HCT116 (cell line): Measurements from ENCODE around the gene LTV1. TPM values are rescaled to one million over a fixed set of nuclear protein-coding genes. Genes with fewer than 3 reads are reported as not detected.

ENCODE experiments used
- ATAC-seq: fragments of 200-7000 bp; cut with Tn5 transposase; 2 replicates; pipeline ENCODE4 v1.9.1; 2020; ENCODE audit warnings: mild to moderate bottlenecking, moderate library complexity
- BruUV-seq: library from RNA; stranded (reverse); fragments of 400-500 nt; replicated peaks from 2 replicates; lab custom pipeline; 2021; lab: Mats Ljungman, UMichigan
- CTCF ChIA-PET: fragments of 300-600 bp; sonication (Branson Sonifier 250); formaldehyde crosslinking; loops from one replicate; lab custom pipeline; 2021; ENCODE audit warnings: antibody characterized with exemption; lab: Charles Lee
- POLR2A ChIA-PET: fragments of 300-600, 350-600 bp; sonication (Branson Sonifier 250); formaldehyde crosslinking; loops from one replicate; lab custom pipeline; 2021; ENCODE audit warnings: antibody characterized with exemption; lab: Charles Lee
- RAD21 ChIA-PET, 2 experiments: fragments of 300-600 bp; sonication (Branson Sonifier 250); formaldehyde crosslinking; loops; one replicate each; lab custom pipeline; 2023; ENCODE audit warnings: low total read pairs in 2 of 2; ENCODE audit not compliant: uncharacterized antibody in 2 of 2, unreplicated experiment in 2 of 2, low non-redundant PET in 1 of 2; lab: Charles Lee
- DNase-seq: peaks from one replicate; pipeline ENCODE4 v3.0.0-alpha.2; 2010; ENCODE audit warnings: low read depth, low spot score
- H2AFZ ChIP-seq: fragments of 200-600 bp; shearing (Covaris generic), sonication (generic); 2 replicates; pipeline ENCODE4 v1.6.1; 2017; ENCODE audit warnings: low read depth, mixed run types, mixed read lengths, antibody characterized with exemption, low read length; ENCODE audit not compliant: poor library complexity, severe bottlenecking
- H3K27ac ChIP-seq: 2 replicates; pipeline ENCODE4 v1.5.1; 2012; ENCODE audit warnings: low read depth, low read length
- H3K27me3 ChIP-seq: fragments of 200-600 bp; sonication (generic); 2 replicates; pipeline ENCODE4 v1.6.1; 2016; ENCODE audit warnings: mixed run types, low read length, mixed read lengths; ENCODE audit not compliant: insufficient read depth
- H3K36me3 ChIP-seq, 2 experiments: fragments of 200-500 bp in 1 of 2; fragments of 200-600 bp in 1 of 2; sonication (Bioruptor generic) in 1 of 2; sonication (generic) in 1 of 2; 2 replicates each; pipeline versions ENCODE4 v1.5.1 to v1.6.1; 2014 to 2016; ENCODE audit warnings: low read length in 2 of 2, inconsistent platforms in 1 of 2, mixed read lengths in 1 of 2, mixed run types in 1 of 2; ENCODE audit not compliant: insufficient read depth in 2 of 2, control insufficient read depth in 1 of 2
- H3K4me1 ChIP-seq, 2 experiments: fragments of 200-600 bp in 1 of 2; sonication (generic) in 1 of 2; 2 replicates each; pipeline versions ENCODE4 v1.5.1 to v1.6.1; 2012 to 2017; ENCODE audit warnings: low read length in 2 of 2, inconsistent platforms in 1 of 2, mild to moderate bottlenecking in 1 of 2, mixed read lengths in 1 of 2, mixed run types in 1 of 2, moderate library complexity in 1 of 2; ENCODE audit not compliant: insufficient read depth in 2 of 2, control insufficient read depth in 1 of 2
- H3K4me2 ChIP-seq: fragments of 200-600 bp; sonication (generic); 2 replicates; pipeline ENCODE4 v1.6.1; 2017; ENCODE audit warnings: mixed run types, low read length, mixed read lengths
- H3K4me3 ChIP-seq, 2 experiments: fragments of 200-600 bp in 1 of 2; sonication (generic) in 1 of 2; replicated peaks in 1 of 2; 2 replicates each; pipeline ENCODE4 v1.5.1; 2011 to 2016; ENCODE audit warnings: low read length in 2 of 2, control low read depth in 1 of 2, low read depth in 1 of 2, mild to moderate bottlenecking in 1 of 2, mixed read lengths in 1 of 2, mixed run types in 1 of 2
- H3K79me2 ChIP-seq: fragments of 200-600 bp; sonication (generic); 2 replicates; pipeline ENCODE4 v1.6.1; 2017; ENCODE audit warnings: mild to moderate bottlenecking, mixed run types, low read length, moderate library complexity, mixed read lengths; ENCODE audit not compliant: insufficient read depth
- H3K9ac ChIP-seq: fragments of 200-600 bp; sonication (generic); 2 replicates; pipeline ENCODE4 v1.6.1; 2016; ENCODE audit warnings: low read length, mixed read lengths
- H3K9me2 ChIP-seq: fragments of 200-600 bp; sonication (generic), shearing (Covaris generic); 2 replicates; pipeline ENCODE4 v1.6.1; 2017; ENCODE audit warnings: mixed run types, mild to moderate bottlenecking, moderate library complexity; ENCODE audit not compliant: insufficient read depth
- H3K9me3 ChIP-seq, 2 experiments: fragments of 200-500 bp in 1 of 2; fragments of 200-600 bp in 1 of 2; sonication (Bioruptor generic) in 1 of 2; sonication (generic) in 1 of 2; 2 replicates each; pipeline ENCODE4 v1.6.1; 2014 to 2017; ENCODE audit warnings: low read length in 2 of 2, mixed read lengths in 2 of 2, inconsistent platforms in 1 of 2, low read depth in 1 of 2, mild to moderate bottlenecking in 1 of 2, mixed run types in 1 of 2, moderate library complexity in 1 of 2; ENCODE audit not compliant: control insufficient read depth in 1 of 2, insufficient read depth in 1 of 2
- H4K20me1 ChIP-seq: fragments of 200-600 bp; sonication (generic), shearing (Covaris generic); 2 replicates; pipeline ENCODE4 v1.6.1; 2017; ENCODE audit warnings: mixed run types, mild to moderate bottlenecking, moderate library complexity; ENCODE audit not compliant: insufficient read depth
- ELF1 ChIP-seq: IDR thresholded peaks from 2 replicates; pipeline ENCODE4 v1.6.1; 2012; ENCODE audit warnings: low read depth, borderline replicate concordance
- EZH2phosphoT487 ChIP-seq: fragments of 200-600 bp; IDR thresholded peaks from 2 replicates; pipeline ENCODE4 v1.6.1; 2018; ENCODE audit warnings: antibody characterized with exemption, borderline replicate concordance
- JUND ChIP-seq: IDR thresholded peaks from 2 replicates; pipeline ENCODE4 v1.6.1; 2012
- MAX ChIP-seq: IDR thresholded peaks from 2 replicates; pipeline ENCODE4 v1.6.1; 2012
- POLR2A ChIP-seq: IDR thresholded peaks from 2 replicates; pipeline ENCODE4 v1.7.0; 2011; ENCODE audit warnings: borderline replicate concordance; ENCODE audit not compliant: insufficient read depth, insufficient read length; ENCODE audit errors: extremely low read depth
- POLR2AphosphoS5 ChIP-seq: IDR thresholded peaks from 2 replicates; pipeline ENCODE4 v1.6.1; 2011; ENCODE audit warnings: mild to moderate bottlenecking, low read depth, low read length, moderate library complexity
- RAD21 ChIP-seq: IDR thresholded peaks from 2 replicates; pipeline ENCODE4 v1.6.1; 2012; ENCODE audit warnings: low read depth, mild to moderate bottlenecking
- REST ChIP-seq: IDR thresholded peaks from 2 replicates; pipeline ENCODE4 v1.6.1; 2012; ENCODE audit warnings: low read depth
- SIN3A ChIP-seq: IDR thresholded peaks from 2 replicates; pipeline ENCODE4 v1.6.1; 2012; ENCODE audit warnings: low read depth
- SRF ChIP-seq: IDR thresholded peaks from 2 replicates; pipeline ENCODE4 v1.6.1; 2012; ENCODE audit warnings: low read depth
- TCF7L2 ChIP-seq: IDR thresholded peaks from 2 replicates; pipeline ENCODE4 v1.7.0; 2011; ENCODE audit warnings: borderline replicate concordance, inconsistent platforms; ENCODE audit not compliant: insufficient read depth, insufficient read length; ENCODE audit errors: extremely low read depth
- ZBTB33 ChIP-seq: IDR thresholded peaks from 2 replicates; pipeline ENCODE4 v1.6.1; 2011; ENCODE audit warnings: mild to moderate bottlenecking, low read length, moderate library complexity; ENCODE audit not compliant: insufficient replicate concordance; ENCODE audit errors: extremely low read depth
- ZFX ChIP-seq: fragments of 450-650 bp; IDR thresholded peaks from 2 replicates; pipeline ENCODE4 v1.6.1; 2017
- ZNF274 ChIP-seq: fragments of 200-500 bp; sonication (Bioruptor generic); IDR thresholded peaks from 2 replicates; pipeline ENCODE4 v1.6.1; 2014; ENCODE audit warnings: mild to moderate bottlenecking, low read depth, low read length, inconsistent platforms
- intact Hi-C: fragments of 100-400 bp; cut with micrococcal nuclease; formaldehyde crosslinking; loops from 2 replicates; pipeline ENCODE4 v1.10.0; 2022
- total RNA-seq: library from RNA; stranded (reverse); gene quantifications from one replicate; pipeline ENCODE4 v1.2.1, GENCODE V29; 2021; ENCODE audit not compliant: unreplicated experiment

The LTV1 gene
- total RNA-seq, 1 experiment from 2014 or later, result 40.3 TPM

- Histone ChIP-seq H3K9me3 (no peaks in the 10 kb centered on the region), H3K27ac (no peak overlapping the region), H3K9me2 (no peaks in the 10 kb centered on the region), H3K4me3 (no peak overlapping the region), H3K4me2 (no peak overlapping the region), H3K79me2 (peaks cover 27% of the 10 kb centered on the region), H2AFZ (no peak overlapping the region), H3K9ac (no peak overlapping the region), H3K27me3 (no peaks in the 10 kb centered on the region), H3K4me1 (peaks cover 4 to 11% of the 10 kb centered on the region in 2 experiments; a peak in 3 of 4 replicates), H4K20me1 (no peaks in the 10 kb centered on the region), H3K36me3 (peaks cover 8 to 11% of the 10 kb centered on the region in 2 experiments)
- no peak for TF ChIP-seq ZFX
- no peak for TF ChIP-seq RAD21
- no peak for TF ChIP-seq SRF
- TF ChIP-seq ZNF274, result no peak
- TF ChIP-seq MAX, result no peak
- no peak for TF ChIP-seq ELF1
- no peak for TF ChIP-seq SIN3A
- TF ChIP-seq POLR2AphosphoS5, result no peak
- no peak for TF ChIP-seq JUND
- TF ChIP-seq TCF7L2, result no peak
- TF ChIP-seq POLR2A, result no peak
- no peak for TF ChIP-seq ZBTB33
- no peak for TF ChIP-seq REST
- no peak for TF ChIP-seq EZH2phosphoT487
- ATAC-seq, result no peak
- ChIA-PET RAD21 (no interaction called here), CTCF (no interaction called here), POLR2A (no interaction called here)
- BruUV-seq, result no TSS peak
- no peak for DNase-seq
- intact Hi-C loops, result loop anchor here (5.0 kb wide), 3 partner anchors 163 to 263 kb away; partner anchors contain the start of gene PHACTR2
Observed at GRCh38 chr6:143840595-143841265, 2.4 kb upstream of the LTV1 start.
